Limb (tissue), 2 donors: ENCODE data around the gene JAZF1.
"Not testable (repeated sequence)": the region's sequence is repeated elsewhere in the genome, so short reads cannot be mapped to it uniquely, and the experiment has no call there.

Experiments
- DNase-seq, 2 donors: peaks; one replicate each; pipeline ENCODE4 v3.0.0-alpha.2; 2016; ENCODE audit errors: extremely low spot score in 2 of 2

JAZF1 gene

DNA sequence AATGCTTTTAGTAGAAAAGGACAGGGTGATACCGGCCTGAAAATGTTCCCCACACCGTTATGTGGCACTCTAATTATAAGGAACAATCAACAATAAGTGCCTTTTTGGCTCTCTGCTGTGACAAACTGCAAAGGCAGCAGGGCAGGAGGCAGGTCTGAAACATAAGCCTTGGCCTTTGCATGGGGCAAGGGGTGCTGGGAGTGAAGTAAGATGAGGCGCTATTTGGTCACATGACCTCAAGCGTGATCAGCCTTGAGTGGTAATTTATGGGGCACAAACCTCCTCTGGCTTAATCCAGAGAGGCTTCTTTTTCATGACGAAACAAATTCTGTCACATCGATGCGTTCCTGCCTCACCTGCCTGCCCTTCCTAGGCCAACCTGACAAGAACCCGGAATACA lies 237.9 kb downstream of the JAZF1 start:
- DNase-seq = no peak

DNA sequence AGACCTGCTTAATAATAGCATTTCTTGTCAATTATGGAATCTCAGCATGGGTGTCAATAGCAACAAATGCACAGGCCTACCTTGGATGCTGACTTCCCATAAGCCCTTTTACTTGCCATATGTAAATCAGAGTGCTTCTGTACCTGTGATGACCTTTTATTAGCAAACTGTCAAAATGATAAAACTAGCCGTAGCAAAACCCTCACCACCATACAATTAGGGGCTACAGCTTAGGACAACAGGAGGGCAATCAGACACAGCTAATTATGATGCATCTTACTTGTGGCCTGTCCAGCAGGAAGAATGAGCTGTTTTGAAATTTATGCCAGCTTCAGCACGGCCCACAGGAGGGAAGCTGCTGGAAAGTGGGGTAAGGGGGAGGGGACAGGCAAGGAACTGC lies 239.1 kb downstream of the JAZF1 start:
- no peak for DNase-seq

DNA sequence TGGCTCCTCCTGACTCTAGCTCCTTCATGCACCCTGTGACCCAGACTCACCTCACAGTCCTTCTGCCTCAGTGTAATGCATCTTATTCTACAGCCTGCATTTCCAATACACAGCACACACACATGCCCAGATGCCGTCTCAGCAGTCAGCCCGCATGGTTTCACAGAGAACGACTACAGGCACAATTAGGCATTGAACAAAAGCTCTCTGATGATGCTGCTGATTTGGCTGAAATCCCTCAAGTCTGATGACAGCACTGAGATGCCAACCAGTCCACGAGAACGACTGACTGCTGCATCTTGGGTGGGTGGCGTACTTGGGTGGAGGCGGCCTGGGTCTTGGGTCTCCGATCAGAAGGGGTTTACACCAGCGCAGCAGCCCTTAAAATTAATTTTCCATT lies 240.3 kb downstream of the JAZF1 start:
- no peak for DNase-seq

DNA sequence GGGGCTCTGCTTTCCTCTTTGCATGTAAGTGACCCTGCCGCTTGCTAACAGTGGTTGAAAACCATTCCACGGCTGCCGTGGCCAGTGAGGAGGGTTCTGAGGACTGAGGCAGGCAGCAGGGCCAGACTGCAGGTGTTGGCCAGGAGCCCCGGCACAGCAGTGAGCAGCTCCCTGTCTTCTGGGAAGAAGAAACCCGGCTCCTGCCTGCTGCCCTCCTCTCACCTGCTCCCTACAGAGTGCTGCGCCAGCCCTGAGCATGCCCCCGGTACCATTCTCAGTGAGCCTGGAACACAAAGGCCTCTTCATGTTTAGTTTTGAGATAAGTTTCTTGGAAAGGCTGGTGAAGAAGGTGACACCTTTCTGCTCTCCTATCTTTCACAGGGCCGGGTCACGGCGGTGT lies 240.7 kb downstream of the JAZF1 start:
- no peak for DNase-seq

DNA sequence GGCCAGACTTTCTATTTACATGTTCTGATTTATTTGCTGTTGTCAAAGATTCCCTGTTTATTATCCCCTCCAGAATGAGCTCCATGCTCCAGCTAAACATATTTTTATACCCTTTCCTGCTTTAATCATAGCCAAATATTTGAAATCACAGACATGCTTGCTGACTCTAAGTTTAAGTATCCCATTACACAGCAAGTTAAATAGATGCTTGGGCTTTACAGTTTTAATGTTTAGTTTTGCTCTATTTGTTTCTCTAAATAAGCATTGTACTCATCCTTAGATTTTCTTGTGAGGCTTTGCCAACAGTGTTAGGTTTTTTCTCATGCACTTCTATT lies 243.9 kb downstream of the JAZF1 start:
- DNase-seq = no peak

DNA sequence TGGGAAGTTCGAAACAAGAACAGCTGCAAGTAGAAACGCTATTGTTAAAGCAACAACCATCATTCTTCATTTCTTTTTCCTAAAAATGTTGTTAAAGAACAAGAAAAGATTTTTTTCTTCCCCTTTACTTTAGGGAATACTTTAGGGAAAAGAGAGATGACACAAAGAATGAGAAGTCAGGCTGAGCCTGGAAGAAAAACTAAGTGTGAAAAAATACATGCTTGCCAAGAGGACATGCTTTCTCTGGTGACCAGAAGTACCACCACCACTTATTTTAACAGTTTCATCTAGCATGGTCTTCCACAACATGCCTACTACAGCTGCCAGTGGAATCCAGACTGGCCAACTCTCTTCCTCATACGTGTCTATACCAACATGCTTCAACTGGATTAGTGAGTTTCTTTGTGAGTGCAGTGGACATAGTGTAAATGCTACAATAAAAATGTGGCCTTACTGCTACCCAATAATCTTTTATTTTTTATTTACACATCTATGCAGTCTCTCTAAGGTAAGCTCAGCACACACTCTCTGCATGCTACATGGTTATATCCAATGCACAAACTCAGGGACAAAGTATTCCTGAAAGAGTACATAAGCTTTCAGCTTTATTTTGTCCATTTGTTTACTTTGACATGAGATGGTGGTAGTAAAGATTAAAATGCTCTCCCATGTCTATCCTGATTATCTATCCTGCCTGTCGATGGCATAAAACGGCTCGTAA lies 244.4 kb downstream of the JAZF1 start:
- DNase-seq = no peak

DNA sequence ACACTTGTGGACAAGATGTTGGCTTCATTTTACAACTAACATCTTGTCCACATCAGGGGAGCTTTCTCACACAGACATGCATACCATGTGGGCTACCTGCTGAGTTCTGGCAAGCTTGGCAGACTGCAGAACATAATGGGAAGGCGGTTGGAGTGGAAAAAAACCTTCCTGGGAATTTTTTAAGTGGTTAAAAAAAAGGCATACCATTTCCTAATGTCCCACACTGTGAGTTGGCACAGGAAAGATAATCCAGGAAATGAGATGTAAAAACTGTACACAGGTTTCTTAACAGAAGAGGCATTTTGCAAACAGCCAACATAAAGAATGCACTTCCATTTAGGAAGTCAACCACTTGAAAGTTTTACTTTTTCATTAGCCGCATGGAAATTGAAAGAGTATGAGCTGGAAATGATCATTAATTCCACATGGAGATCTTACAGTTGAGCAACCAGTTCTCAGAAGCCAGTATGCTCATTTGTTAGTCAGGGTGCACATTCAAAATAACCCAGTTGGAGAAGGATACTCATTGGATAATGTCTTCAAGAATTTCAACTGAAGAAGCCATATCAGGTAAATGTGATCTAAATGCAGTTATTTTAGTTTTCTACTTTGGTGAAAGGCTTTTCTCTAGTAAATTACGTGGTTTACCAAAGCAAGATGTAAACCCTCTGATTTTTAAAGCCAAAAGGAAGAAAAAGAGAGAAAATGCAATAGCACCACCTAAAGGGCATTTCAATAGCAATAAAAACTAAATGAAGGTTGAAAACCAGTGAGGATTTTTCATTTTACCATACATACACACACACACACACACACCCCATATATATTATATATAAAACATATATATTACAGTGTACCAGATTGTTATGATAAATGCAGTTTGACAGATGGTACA lies 246.7 kb downstream of the JAZF1 start:
- DNase-seq = no peak

DNA sequence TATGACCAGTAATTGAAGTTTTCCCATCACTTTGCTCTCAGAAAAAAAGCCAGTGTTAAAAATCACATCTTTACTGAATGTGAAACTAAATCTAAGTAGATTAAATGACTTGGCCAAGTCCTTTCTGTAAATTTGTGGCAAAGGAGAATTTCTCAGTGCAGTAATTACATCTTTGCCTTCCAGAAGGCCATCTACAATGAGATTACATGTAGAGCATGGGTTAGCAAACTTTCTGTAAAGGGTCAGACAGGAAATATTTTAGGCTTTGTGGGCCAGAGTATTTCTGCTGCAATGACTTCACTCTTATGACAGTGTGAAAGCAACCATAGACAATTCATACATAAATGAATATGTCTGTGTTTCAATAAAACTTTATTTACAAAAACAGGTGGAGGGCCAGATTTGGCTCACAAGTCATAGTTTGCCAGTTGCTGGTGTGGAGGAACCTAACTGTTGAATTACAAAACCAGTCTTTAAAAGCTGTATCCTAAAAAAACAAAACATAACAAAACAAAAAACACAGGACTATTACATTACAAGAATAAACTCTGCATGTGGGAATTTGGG lies 249.6 kb downstream of the JAZF1 start:
- no peak for DNase-seq

DNA sequence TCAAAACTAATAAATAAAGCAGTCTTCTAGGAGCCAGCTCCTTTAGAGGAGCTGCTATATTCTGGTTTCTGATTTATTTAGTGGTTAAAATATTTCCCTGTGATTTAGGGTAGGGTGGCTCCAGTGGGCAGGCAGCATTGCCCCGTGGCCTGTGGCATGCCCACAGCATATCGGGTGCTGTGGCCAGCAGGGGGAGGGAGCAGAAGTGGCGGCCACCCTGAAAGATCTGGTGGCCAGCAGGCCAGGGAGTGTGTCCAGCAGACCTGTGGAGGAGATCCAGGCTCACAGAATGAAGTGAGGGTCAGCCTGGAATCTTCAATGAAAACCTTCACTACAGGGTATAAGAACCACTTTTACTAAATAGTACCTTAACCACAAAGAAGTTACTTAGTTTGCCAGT lies 251.5 kb downstream of the JAZF1 start:
- no peak for DNase-seq

DNA sequence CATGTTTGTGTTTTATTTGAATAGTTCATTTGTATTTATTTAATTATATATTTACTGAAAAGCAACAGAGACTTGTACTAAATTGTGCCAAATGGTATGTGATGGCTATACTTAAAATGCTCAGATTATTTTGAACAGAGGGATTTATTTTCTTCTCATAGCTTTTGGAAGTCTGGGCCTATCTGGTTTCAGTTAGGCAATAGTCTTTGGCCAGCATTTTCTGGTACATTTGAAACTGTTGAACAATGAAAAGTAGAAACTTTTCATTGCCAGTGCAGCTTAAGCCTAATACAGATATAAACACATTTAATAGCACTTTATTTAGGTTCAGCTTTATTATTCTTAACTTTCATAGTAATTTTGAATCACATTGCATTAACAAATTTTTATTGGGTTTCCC lies 252.6 kb downstream of the JAZF1 start:
- DNase-seq = no peak

DNA sequence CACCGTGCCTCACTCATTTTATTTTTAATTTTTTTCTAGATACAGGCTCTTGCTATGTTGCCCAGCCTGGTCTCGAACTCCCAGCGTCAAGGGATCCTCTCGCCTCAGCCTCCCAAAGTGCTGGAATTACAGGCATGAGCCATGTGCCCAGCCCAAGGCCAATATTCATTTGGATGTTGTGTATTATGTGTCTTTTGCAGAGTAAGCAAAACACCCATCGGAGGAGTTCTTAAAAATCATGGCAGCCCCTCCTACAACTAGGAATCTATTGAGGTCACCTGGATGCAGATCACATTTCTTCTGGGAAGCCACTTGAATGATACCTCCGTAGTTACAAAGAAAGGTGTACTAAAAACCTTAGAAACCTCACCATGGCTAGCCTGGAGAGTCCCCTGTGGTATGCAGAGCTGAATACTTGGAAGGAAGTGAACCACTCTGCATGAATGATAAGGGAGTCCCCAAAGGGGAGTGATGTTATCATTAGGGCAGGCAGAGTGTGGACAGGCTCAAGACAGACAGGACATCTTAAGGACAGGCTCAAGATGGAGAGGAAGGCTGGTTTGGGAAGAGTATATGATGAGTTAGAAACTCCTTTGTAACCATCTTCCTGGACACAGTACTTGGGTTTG lies 254.9 kb downstream of the JAZF1 start:
- no peak for DNase-seq

DNA sequence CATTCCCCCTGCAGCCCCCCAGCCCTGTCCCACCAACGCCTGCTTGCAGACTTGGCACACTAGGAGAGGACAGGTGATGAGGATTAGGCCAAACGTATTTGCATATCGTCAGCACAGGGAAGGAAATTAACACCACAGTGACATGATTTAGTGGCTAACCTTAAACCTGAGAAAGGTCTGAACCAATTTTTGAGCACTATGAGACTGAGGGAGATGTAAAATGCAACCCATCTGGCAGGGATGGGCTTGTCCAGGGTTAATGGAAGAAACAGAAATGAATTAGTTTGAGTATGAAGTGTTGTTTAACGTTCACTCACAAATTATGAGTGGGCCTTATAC lies 257.0 kb downstream of the JAZF1 start:
- DNase-seq = no peak

DNA sequence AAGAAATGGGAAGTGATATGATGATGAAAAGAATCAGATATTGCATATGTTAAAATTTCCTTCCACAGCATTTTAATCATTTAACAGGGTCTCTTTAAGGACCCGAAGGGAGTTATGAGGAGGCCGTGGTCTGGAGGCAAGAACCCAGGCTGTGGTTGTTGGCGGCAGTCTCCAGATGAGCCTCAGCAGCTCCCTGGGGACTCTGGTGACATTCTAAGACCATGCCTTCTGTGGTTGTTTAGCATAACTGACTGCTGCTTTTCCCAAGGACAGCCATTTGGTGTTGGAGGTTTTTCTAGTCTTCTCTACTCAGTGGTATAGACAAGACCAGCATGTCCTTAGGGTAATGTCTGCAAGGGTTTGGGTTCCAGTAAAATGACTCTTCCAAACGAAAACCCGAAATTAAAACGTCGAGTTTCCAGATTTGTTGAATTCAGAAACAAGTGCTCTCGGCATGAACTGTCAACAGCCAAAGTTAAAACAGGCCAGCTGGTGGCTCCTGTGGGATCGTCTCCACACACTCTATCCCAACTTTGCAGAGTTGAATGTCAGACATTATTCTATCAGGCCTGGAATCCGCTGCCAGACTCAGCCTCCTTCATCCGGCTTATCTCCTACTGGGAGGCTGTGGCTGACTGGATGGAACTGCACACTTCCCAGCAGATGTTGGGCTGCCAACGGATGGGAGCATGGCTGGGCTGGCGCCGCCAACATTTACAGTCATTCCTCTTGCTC lies 257.5 kb downstream of the JAZF1 start:
- peak in 1 of 2 donors; percentile 57 for DNase-seq

DNA sequence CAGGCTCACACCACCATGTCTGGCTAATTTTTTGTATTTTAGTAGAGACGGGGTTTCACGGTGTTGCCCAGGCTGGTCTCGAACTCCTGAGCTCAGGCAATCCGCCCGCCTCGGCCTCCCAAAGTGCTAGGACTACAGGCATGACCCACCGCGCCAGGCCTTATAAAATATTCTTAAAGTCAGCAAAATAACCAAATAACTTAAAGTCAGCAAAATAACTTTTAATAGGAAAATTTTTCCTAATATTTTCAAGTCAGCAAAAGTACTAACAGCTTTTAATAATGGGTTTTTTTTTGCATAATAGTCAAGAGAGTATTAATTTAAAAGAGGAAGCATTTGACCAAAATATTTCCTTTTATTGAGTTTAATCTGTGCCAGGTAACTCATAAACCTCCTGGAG lies 258.2 kb downstream of the JAZF1 start:
- DNase-seq = not testable (repeated sequence)

DNA sequence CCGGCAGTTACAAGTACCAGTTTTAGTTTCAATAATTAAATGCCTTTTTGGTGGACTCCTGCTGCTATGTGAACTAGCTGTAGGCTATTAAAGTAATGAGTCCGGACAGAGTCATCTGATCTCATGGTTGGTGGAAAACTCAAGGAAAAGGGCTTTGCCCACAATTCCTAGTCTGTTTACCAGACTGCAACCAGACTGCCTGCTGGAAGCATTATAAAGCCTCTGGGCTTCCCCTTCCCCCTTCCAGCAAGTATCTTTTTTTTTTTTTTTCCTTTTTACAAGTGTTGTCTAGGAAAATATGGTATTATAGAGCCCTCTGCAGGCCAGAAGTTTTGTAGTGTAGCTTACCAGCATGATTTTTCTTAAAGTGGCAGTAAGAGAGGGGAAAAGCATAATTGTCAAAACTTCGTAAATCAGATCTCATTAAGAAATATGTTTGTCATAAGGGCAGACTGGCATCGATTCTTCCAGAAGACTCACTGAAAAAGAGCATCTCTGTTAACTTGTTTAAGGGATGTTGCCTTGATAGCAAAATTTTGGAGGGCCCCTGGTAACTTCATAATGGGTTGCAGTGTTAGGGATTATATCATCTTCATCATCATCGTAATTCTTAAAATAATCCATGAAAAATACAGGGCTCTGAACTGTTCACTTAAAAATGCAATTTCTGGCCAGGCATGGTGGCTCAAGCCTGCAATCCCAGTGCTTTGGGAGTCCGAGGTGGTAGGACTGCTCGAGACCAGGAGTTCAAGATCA lies 259.3 kb downstream of the JAZF1 start:
- DNase-seq = peak; percentile 62 to 85

DNA sequence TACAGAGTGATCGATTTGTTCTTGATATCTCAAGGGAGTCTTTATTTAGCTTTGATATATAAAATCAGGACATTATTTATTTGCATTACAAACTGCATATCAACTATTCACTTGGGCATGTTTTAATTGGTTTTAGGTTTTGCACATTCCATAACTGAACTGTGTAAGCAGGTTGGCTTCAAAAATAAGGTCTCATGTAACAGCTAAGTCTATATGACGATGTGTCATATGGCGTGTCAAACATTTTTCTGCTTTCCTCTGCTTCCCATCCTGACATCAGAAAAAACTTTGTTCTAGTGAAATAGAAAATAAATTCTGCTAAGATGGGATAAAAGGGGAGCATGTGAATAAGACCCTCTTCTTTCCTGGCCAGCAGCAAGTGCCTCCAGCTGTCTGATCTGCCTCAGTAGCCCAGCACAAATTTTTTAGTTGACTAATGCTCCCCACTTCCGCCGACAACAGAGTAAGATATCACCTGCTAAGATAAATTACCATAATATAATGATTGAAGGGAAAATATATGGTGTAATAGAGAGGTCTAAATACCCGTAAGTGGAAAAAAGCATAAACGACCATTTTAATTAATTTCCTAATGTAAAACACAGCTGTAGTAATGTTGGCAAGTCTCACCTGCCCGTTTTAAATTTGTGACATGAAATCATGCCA lies 260.2 kb downstream of the JAZF1 start:
- DNase-seq = no peak

DNA sequence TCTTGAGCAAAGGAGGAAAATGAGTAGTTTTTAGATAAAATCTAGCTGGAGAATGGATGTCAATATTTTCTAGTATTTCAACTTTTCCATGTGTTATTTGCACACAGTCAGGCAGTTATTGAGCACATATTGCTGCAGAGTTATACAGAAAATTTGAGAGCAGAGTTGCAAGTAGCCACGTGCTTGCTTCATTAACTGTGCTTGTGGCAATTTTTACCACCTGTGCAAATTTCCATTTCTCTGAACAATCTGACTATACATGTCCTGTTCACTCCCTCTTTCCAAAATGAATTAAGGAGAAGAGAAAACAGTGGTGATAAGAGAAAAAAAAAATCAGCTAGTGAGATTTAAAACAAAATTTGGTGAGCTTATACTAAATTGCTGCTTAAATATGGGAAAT lies 262.1 kb downstream of the JAZF1 start:
- no peak for DNase-seq

DNA sequence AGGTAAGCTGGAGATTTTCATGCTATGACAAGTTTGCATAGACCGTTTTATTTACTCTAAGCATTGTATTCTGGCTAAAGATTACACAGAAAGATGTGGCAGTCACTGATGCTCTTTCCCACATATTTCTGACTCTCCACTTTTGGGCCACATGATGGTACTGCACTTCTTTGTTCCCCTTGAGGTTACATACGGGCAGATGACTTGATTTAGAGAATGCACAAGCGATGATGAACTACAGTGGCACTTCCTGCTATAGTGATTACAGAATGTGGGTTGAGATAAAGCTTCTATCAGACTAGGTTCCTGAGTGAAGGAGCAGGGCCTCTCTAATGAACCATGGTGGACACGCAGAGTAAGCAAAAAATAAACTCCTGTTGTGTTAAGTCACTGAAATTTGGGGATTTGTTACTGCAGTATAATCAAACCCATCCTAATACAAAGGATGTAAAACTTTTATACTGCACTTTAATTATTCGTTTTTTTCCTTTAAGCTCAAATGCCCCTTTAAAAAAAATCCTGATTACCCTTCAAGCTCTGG lies 262.8 kb downstream of the JAZF1 start:
- DNase-seq = no peak

DNA sequence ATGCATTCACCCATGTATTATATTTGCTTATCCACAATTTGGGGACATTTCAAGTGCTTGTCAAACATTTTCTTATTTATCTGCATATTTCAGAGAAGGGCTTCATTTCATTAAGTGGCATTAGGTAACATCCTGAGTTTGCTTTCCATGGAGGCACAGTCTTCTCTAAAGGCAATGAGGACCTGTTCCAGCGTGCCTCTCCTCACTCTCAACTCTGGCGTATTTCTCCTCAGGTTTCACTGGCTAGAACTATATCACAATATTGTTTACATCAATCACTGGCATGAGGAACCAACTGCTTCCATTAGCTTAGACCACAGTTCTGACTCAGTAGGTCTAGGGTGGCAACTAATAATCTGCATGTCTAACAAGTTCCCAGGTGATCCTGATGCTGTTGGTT lies 263.5 kb downstream of the JAZF1 start:
- no peak for DNase-seq

DNA sequence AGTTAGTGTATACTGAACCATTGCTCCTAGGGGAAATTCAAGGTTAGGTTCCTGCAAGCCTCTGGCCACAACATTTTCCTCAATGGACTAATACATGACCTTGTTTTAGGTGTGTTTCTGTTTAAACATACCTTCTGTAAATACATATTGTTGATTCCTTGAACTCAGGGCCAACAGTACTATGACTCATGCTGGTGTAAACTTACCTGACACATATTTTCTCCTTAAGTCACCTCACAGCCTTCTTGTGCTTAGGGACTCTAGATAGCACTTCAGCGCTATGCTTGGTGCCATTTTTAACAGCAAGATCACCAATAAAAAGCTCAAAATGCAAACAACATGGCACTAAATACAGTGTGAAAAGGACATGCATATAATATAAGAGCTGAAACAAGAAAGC lies 264.2 kb downstream of the JAZF1 start:
- DNase-seq = no peak
